Stomach (tissue), 4 donors: ENCODE results near the gene NXT1.

Source experiments
- EP300 ChIP-seq: sonication (generic); formaldehyde crosslinking; IDR thresholded peaks from one replicate; pipeline ENCODE4 v1.6.1; 2017; ENCODE audit warnings: antibody characterized with exemption
- POLR2A ChIP-seq, 4 donors: fragments of 450-650 bp; IDR thresholded peaks; one replicate each; pipeline ENCODE4 v1.6.1; 2016; ENCODE audit warnings: antibody characterized with exemption in 4 of 4, control low read depth in 2 of 4, mild to moderate bottlenecking in 1 of 4, moderate library complexity in 1 of 4
- POLR2AphosphoS5 ChIP-seq, 3 donors: sonication (generic); formaldehyde crosslinking; IDR thresholded peaks; one replicate each; pipeline ENCODE4 v1.6.1; 2016; ENCODE audit warnings: antibody characterized with exemption in 3 of 3
- TF ChIP-seq, protein P1 (sequence below), 7 experiments: fragments of 450-650 bp in 4 of 7; fragments of 200-600 bp in 3 of 7; sonication (generic) in 3 of 7; IDR thresholded peaks; one replicate each; pipeline ENCODE4 v1.5.1; 2016 to 2019; ENCODE audit warnings: antibody characterized with exemption in 7 of 7, control low read depth in 2 of 7, mild to moderate bottlenecking in 1 of 7

DNA sequence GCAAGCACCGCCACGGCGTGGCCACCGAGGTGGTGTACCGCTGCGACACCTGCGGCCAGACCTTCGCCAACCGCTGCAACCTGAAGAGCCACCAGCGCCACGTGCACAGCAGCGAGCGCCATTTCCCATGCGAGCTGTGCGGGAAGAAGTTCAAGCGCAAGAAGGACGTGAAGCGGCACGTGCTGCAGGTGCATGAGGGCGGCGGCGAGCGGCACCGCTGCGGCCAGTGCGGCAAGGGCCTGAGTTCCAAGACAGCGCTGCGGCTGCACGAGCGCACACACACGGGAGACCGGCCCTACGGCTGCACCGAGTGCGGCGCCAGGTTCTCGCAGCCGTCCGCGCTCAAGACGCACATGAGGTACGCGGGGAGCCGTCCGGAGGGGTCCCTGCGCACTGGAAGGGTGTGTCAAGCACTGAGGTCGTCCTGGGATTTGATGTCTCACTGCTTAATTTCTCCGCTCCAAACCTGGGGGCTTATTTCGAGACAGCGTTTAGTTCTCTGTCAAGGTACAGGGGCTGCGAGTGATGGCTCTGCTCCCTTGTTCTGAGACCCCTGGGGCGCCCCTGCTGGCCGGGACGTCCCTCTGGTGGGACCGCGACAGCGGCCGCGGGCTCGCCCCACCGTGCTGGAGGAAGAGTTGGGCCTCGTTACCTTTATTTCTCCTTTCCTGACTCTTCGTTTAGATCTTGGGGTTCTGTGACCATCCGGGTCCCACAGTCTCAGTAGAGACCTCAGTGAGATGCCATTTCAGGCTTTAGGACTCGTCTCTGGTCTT is 15.0 kb downstream of the NXT1 start:
- TF ChIP-seq, protein P1, sequence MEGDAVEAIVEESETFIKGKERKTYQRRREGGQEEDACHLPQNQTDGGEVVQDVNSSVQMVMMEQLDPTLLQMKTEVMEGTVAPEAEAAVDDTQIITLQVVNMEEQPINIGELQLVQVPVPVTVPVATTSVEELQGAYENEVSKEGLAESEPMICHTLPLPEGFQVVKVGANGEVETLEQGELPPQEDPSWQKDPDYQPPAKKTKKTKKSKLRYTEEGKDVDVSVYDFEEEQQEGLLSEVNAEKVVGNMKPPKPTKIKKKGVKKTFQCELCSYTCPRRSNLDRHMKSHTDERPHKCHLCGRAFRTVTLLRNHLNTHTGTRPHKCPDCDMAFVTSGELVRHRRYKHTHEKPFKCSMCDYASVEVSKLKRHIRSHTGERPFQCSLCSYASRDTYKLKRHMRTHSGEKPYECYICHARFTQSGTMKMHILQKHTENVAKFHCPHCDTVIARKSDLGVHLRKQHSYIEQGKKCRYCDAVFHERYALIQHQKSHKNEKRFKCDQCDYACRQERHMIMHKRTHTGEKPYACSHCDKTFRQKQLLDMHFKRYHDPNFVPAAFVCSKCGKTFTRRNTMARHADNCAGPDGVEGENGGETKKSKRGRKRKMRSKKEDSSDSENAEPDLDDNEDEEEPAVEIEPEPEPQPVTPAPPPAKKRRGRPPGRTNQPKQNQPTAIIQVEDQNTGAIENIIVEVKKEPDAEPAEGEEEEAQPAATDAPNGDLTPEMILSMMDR (IDR thresholded peaks at IDR 0.05), result no peak
- TF ChIP-seq POLR2A (IDR thresholded peaks at IDR 0.05), result no peak
- no peak for TF ChIP-seq EP300
- no peak for TF ChIP-seq POLR2AphosphoS5 (IDR thresholded peaks at IDR 0.05)
